ENCODE data around the gene PMM2.
"Not testable (repeated sequence)": the region's sequence is repeated elsewhere in the genome, so short reads cannot be mapped to it uniquely, and the experiment has no call there.

Gene PMM2

DNA sequence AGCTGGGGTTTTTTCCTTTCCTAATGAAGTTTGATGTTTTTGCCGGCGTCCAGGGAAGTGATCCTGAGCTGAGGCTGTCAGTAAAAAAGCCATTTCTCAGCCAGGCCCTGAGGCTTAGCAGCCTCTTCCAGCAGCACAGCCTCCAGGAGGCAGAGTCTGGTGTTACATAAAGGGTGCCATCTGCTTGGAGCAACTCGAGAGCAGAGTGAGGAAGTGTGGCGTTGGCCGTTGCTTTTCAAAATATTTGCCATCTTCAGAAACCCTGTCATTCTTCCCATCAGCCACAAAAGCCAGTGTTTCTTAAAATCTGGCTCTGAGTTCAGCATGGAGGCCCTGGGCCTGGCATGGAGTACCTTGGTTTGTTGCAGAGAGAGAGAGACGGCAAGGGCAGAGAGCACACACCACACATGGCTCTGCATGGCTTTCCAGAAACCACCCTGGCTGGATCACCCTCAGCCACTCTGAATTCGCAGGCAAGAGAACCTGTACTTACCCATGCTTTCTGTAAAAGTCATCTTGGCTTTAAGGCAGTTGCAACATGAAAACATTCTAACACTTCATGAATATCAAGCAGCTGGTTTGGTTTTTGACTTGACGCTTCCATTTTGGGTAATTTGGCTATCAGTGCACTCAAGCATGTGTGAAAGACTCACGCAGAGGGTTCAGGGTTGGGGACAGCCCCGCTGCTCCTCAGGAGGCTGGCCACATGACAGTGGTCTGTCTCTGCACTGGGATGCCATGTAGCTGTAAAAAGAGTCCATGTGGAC is 21.0 kb downstream of the PMM2 start:
- DNase-seq (ENCODE audit: low read depth): no peak

GRCh38 chr16:8819411-8820034 is 21.9 kb downstream of the PMM2 start:
- no peak for DNase-seq (ENCODE audit: low read depth)

- DNase-seq (ENCODE audit: low read depth): no peak
These were observed 24.8 kb downstream of the PMM2 start for GRCh38 chr16:8822403-8822802.

DNA sequence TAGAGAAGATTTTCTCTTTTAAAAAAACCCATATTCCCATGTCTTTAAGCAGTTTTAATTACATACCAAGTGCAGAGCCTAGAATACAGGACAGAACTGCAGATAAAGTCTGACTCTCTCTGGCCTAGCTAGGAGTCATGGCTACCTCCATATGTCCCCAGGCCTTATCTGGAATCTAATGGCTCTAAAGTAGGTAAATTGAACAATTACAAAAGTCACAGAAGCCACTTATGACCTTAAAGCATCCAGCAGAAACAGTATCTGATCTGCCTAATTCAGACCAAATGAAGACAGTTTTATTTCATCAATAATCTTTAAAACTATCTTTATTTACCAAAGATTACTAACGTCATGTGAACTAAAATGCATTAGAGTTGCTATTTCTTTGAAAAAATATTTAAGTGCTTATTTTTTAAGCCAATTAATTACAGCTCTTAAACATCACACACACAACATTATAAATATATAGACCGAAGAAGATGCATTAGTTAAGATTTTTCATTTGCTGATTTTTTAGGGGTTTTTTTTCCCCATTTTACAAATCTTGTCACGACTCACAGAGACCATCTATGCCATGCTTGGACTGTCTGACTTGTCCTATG is 28.7 kb downstream of the PMM2 start:
- DNase-seq (ENCODE audit: low read depth): no peak

- DNase-seq (ENCODE audit: low read depth): no peak
These were observed 31.0 kb downstream of the PMM2 start for GRCh38 chr16:8828541-8829165.

DNA sequence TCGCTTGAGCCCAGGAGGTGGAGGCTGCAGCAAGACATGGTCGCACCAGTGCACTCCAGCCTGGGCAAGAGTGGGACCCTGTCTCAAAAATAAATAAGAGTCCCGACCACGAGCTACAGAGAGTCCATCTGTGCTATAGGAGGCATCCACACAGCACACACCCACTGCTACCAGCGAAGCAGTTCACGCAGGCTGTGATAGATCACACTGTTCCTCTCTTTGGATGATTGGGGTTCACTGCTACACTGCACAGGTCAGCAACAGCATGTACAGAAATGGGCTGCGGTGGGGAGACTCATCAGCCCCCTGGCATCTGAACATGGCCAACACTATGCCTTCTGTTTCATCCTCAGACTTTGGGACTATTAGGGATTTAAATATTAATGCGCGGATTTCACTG is 33.8 kb downstream of the PMM2 start:
- no peak for DNase-seq (ENCODE audit: low read depth)

GRCh38 chr16:8831871-8832716 is 34.5 kb downstream of the PMM2 start:
- DNase-seq (ENCODE audit: low read depth): no peak

- no peak for DNase-seq (ENCODE audit: low read depth)
These were observed 35.1 kb downstream of the PMM2 start for GRCh38 chr16:8832717-8833105.

GRCh38 chr16:8836797-8837196 is 39.2 kb downstream of the PMM2 start:
- DNase-seq (ENCODE audit: low read depth): not testable (repeated sequence)

DNA sequence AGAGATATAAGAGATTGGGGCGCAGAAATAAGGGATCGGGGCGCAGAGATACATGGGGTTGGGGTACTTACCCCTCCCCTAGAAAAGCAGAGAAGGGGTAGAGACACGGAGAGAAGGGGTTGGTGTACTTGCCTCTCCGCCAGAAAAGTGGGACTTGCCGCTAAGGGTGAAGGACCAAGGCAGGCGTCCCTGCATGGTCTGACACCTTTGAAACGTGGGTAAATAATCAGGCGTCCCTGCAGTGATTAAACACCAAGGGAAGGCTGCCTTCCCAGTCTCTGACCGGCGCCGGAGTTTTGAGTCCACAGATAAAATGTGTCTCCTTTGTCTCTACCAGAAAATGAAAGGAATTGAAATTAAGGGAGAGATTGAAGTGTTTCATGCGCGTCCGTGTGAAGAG is 40.0 kb downstream of the PMM2 start:
- not testable (repeated sequence) for DNase-seq (ENCODE audit: low read depth)

GRCh38 chr16:8842016-8842415 is 44.4 kb downstream of the PMM2 start:
- DNase-seq (ENCODE audit: low read depth): not testable (repeated sequence)

- DNase-seq (ENCODE audit: low read depth): not testable (repeated sequence)
These were observed 45.7 kb downstream of the PMM2 start for GRCh38 chr16:8843296-8843695.

DNA sequence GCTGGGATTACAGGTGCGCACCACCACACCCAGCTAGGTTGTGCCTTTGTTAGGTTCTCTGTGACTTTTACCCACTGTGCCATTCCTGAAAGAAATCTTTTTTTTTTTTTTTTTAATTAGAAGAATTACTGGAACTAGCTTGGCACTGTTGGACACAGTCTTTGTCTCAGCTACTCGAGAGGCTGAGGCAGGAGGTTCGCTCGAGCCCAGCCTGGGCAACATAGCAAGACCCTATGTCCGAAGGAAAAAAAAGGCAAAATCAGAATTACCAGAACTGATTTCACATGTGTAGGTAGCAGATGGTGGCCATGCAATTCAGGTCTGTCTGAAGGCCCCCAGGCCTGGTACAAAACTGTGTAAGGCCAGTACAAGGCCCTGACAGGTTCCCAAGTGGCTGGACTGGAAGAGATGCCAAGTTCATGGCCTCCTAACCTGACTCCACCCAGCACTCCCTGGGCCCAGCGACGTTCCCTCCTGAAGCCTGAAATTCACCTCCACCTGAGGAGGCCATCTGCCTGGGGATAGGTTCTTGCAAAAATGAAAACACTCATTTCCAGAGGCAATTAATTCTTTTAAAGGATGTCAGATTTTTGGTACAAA is 48.2 kb downstream of the PMM2 start:
- DNase-seq (ENCODE audit: low read depth): no peak

- no peak for DNase-seq (ENCODE audit: low read depth)
These were observed 48.8 kb downstream of the PMM2 start for GRCh38 chr16:8846401-8846932.

GRCh38 chr16:8847145-8847544 is 49.5 kb downstream of the PMM2 start:
- no peak for DNase-seq (ENCODE audit: low read depth)

GRCh38 chr16:8847623-8848022 is 50.0 kb downstream of the PMM2 start:
- no peak for DNase-seq (ENCODE audit: low read depth)

GRCh38 chr16:8848231-8848938 is 50.7 kb downstream of the PMM2 start:
- DNase-seq (ENCODE audit: low read depth): no peak

- no peak for DNase-seq (ENCODE audit: low read depth)
These were observed 51.3 kb downstream of the PMM2 start for GRCh38 chr16:8848939-8849391.

GRCh38 chr16:8849411-8850011 is 51.9 kb downstream of the PMM2 start:
- DNase-seq (ENCODE audit: low read depth): no peak

DNA sequence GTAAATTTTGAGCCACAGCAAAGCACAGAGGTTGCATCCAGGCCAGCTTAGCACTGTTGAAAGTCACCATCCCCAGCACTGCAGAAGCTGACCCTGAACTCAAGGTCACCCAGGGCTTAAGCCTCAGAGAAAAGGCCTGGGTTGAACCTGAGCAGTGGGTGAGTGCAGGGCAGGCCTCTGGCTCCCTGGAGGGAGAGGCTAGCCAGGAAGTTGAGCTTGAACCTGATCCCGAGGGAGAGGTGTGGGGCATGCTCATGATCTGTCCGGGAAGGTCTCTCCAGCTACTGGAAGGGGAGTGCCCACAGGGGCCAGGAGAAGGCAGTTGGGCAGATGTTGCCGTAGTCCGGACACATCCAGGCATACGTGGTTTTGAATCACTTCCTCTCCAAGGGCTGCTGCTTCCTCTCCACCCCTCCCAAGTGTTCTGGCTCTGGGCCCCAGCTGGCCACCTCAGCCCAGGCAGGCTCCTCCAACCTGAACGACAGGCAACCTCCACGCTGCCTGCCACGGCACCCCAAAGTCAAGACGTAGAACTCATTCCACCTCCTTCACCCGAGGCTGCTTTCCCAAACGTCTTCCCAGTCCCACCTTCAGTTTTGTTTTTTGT is 52.7 kb downstream of the PMM2 start:
- DNase-seq (ENCODE audit: low read depth): no peak

Data from stimulated activated CD8-positive, alpha-beta memory T cell treated with anti-CD3 and anti-CD28 coated beads, Interleukin-4, amount 100 ng/mL, for 24 hours (primary cell).